Activated T-cell treated with anti-CD3 and anti-CD28 coated beads for 24 hours (primary cell): Measurements from ENCODE around the gene AGRP.

Source experiments
- DNase-seq: peaks from one replicate; pipeline ENCODE4 v3.0.0-alpha.2; 2020; ENCODE audit warnings: low read depth

AGRP gene

DNA sequence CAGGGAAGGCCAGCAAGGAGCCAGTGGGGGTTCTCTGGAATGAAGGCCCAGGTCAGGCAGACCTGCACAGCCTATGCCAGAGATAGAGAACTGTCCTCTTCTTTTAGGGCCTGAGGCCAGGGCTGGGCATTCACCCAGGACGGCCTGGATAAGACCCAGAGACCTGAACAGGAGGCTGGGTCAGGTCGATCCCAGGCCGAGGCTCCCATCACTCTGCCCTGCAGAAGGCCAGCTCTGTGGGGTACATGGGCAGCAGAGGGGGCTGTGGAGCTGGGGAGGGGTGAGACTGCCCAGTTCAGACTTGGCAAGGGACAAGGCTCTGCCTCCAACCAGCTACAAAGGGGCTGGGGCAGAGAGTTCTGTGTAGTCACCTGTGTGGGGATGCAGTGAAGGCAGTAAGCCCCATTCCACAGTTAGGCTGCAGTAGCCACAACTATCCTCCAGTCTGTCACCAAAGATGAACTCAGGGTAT, 37.9 kb downstream of the AGRP start:
- no peak for DNase-seq

DNA sequence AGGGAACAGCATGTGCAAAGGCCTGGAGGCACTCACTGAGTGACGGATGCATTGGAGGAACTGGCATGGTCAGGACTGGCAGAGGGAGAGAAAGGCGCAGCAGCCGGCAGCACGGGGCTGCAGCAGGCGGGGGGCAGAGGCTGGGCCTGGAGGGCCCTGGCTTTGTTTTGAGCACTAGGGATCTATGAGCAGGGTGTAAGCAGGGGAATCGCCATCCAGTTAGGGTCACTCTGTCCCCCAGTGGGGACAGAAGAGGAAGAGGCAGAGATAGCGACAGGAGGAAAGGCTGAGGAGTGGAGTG, 38.3 kb downstream of the AGRP start:
- DNase-seq: no peak

DNA sequence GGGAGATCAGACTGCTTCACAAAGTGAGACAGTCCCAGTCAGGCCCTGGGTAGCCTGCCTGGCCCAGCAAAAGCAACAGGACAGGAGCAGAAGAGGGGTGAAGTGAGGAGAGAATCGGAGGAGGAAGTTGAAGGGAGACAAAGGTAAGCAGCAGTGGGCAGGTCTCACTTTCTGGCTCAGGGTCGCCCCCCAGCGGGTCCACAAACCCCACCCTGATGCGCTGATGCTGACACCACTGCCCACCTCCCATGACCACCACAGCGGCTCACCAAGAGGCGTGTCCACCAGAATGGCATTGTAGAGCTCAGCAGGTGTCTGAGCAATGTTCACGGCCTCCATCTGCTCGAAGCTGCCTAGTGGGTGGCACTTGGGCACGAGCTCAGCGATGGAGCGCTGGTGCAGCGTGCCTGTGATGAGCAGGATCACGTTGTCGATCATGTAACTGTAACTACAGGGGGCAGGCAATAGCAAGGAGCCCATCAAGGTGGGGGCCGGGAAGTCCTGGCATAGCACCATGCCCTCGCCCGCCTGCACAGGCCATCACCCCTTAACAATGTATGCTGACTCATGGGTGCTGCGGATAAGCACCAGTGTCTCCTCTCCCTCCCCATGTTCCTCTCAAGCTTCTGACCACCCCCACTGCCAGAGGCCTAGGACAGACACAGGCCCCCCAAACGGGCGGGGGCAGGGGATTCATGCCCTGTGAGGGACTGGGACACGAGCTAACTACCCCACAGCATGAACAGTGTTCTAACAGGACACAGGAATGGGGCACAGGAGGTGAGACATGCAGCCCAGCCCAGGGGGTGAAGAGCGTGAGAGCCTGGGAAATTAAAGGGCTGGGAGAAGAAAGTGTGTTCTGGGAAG, 38.9 kb downstream of the AGRP start:
- DNase-seq: no peak

DNA sequence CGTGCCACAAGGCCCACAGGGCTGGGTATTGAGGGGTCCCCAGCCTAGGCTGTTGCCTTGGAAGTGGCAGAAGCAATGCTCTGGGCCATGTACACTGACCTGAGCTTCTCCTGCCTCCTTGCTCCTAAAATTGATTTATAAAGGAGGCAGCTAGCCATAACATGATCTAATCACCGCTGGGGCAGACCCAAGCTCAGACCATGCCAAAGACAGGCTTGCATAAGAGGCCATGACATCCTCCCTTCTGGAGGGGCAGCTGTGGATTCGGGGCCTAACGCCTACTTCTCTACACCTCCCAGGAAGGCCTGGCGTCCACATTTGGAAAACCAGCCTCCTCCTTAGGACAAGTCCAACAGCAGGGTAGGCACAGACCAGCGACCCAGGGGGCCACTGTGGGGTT, 40.1 kb downstream of the AGRP start:
- no peak for DNase-seq

DNA sequence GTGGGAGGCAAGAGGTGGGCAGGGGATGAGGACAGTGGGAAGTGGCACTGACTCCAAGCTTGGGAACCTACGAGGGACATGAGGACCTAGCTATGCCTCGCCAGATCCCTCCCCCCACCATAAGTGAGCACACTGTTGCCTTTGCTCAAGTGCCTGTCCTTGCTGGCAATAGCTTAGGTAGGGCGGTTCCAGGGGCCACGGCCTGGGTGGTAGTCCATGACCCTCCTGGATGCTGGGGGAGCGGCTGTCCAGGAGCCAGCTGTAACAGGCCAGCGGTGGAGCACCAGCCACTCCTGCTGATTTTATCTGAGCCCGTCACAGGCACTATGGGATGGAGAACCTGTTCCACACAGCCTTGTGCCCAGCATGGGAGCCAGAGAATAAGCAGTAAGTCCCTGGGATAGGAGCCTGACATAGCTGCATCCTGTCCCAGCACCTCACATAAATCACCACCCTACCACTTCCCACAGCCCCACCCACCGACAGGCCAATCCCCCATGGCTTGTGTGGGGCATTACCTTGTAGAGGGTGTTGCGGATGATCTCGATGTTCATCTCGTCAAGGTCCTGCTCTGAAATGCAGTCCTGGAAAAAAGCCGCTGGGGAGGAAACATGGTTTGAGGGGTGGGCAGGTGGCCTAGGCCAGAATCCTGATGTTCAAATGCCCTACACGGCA, 40.6 kb downstream of the AGRP start:
- DNase-seq: no peak

DNA sequence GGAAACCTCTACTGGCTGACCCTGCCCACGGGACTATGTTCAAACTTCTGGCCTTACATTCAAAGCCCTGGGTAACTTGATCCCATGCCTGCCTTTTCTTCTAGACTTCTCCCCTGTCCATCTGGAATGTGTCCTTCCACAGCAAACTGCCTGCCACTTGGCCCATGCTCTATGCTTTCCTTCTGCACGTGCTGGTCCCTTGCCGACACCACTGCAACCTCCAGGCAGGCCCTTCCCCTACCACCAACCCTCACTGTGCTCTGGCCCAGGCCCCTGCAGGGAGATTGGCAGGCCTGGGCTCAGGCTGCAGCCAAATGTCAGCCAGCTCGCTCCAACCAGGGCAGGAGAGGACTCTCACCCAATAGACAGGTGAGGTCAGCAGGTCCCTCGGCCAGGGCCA, 41.4 kb downstream of the AGRP start:
- DNase-seq: no peak

DNA sequence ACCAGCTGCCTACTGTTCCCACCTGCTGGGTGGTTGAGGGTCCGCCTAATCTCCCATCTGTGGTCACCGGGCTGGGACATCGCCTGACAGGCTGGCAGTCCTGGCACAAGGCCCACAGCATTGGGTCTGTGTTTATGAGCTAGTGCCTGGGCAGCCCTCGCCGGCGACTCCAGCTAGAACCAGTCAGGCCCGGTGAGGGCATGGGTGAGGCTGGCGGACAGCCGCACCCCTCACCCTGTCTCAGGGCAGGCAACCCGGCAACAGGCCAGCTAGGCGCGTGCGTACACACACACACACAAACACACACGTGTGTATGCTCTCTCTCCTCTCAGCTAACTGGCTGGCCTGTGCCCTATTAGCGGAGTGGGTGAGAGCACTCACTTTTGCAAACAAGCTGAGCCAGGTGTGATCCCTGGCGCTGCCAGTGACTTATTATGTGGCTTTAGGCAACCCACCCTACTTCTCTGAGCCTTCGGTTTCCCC, 42.0 kb downstream of the AGRP start:
- DNase-seq: no peak

DNA sequence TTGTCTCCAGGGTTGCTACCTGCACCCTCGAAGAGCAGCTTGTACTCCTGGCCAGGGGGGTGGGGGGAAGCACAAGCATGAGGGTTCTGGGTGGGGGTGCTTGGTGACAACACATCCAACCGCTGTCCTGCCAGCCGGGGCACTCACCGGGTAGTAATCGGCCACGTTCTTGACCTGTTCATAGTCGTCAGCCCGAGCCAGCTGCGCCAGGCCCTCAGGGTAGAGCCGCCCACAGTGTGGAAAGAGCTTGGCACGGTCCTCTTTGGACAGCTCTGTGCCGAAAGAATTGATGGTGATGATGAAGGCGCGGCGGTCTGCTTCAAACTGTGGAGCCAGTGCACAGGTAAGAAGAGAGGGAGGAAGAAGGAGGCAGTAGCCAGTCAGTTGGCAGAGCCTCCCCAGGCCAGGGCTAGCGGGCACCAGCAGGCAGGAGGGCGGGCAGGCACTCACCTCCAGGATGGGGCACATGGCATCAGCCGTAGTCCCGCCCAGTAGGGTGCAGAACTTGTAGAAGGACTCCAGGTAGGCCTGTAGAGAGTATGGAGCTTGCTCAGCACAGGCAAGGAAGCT, 44.4 kb downstream of the AGRP start:
- no peak for DNase-seq

DNA sequence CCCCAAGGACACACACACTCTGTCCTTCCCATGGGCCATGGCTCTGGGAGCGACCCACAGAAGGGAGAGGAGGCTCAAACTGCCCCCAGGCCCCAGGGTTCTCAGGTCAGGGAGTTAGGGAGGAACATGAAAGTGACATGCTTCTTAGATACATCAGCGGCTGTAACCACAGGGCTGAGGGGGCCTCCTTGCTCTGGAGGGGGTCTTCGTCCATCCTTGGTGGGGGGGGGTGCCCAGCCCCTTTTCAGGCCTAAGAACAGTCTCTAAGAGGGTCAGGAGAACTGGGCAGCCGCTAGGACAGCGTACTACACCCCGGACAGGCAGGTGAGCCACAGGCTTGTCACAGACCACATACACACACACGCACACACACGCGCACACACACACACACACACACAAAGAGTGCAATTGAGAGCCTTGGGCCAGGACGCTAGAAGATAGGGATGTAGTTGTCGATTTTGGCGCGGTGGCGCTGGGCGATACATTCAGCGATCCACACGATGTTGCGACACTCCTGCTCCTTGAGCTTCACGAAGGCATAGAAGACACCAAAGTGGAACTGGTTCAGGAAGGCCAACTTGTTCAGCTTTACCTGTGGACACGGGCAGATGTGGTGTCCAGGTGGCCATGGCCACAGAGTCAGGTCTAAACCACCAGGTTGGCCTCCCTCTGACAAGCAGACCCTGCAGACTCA, 45.1 kb downstream of the AGRP start:
- DNase-seq: no peak

DNA sequence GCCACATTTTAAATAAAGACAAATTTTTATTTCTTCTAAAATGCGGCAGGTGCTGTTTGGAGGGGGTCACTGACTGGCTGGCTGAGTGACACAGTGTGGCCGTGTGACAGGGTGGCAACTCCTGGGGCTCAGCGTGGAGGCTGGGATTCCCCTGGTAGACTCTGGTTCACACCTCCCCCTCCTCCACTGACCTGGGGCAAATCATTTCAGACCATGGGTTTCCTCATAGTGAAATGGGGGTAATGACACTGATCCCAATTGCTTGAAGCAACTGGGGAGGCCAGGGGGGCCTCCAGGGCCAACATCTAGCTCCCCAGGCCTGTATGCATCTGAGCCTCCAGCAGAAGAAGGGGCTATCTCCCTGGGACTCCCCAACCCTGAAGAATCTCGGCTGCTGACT, 45.8 kb downstream of the AGRP start:
- no peak for DNase-seq

DNA sequence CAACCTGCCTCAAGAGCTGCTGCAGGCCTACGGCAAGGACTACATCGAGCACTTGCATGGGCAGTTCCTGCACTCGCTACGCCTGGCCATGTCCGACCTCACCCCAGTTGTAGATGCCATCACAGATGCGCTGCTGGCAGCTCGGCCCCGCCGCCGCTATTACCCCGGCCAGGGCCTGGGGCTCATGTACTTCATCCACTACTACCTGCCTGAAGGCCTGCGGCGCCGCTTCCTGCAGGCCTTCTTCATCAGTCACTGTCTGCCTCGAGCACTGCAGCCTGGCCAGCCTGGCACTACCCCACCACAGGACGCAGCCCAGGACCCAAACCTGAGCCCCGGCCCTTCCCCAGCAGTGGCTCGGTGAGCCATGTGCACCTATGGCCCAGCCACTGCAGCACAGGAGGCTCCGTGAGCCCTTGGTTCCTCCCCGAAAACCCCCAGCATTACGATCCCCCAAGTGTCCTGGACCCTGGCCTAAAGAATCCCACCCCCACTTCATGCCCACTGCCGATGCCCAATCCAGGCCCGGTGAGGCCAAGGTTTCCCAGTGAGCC, 46.6 kb downstream of the AGRP start:
- no peak for DNase-seq

DNA sequence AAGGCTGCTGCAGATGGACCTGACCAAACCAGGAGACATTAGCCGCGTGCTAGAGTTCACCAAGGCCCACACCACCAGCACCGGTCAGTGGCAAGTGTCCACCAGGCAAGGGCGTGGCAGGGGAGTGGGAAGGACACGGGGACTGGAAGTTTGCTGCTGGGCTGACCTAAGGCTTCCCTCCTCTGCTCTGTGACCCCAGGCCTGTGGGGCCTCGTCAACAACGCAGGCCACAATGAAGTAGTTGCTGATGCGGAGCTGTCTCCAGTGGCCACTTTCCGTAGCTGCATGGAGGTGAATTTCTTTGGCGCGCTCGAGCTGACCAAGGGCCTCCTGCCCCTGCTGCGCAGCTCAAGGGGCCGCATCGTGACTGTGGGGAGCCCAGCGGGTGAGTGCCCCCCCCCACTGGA, 47.6 kb downstream of the AGRP start:
- DNase-seq: no peak

DNA sequence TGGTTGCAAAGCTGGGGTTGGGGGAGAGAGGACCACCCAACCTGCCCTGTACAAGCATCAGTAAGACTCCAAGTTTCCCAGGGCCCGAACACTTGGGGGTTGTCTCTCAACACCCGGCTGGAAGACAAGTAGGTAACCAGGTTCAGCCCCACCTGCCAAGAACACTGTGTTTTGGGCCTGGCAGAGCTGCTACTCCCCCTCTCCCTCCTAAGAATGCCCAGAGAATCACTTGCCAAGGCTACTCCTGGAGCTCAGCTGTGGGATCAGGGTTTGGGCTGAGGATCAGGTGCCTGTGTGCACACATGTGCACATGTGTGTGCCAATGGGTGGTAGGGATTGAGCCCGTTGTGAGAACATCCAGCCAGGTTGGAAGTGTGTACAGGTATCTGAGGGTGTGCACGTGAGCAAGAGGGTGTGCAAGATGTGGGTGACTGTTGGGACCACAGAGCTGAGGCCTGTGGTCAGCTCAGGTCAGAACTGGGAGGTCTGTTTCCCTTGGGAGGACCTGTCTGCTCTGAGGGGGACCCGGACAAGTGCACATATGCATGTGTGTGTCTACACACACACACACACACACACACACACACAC, 50.1 kb downstream of the AGRP start:
- no peak for DNase-seq
